SH-SY5Y (cell line): Measurements from ENCODE around the gene MFAP4.

Source experiments
- GATA2 ChIP-seq: IDR thresholded peaks from 2 replicates; pipeline ENCODE4 v1.6.1; 2011; ENCODE audit warnings: mild to moderate bottlenecking, low read depth, low read length
- GATA3 ChIP-seq: IDR thresholded peaks from 2 replicates; pipeline ENCODE4 v1.6.1; 2011; ENCODE audit warnings: low read depth, mild to moderate bottlenecking, low read length, moderate library complexity

DNA sequence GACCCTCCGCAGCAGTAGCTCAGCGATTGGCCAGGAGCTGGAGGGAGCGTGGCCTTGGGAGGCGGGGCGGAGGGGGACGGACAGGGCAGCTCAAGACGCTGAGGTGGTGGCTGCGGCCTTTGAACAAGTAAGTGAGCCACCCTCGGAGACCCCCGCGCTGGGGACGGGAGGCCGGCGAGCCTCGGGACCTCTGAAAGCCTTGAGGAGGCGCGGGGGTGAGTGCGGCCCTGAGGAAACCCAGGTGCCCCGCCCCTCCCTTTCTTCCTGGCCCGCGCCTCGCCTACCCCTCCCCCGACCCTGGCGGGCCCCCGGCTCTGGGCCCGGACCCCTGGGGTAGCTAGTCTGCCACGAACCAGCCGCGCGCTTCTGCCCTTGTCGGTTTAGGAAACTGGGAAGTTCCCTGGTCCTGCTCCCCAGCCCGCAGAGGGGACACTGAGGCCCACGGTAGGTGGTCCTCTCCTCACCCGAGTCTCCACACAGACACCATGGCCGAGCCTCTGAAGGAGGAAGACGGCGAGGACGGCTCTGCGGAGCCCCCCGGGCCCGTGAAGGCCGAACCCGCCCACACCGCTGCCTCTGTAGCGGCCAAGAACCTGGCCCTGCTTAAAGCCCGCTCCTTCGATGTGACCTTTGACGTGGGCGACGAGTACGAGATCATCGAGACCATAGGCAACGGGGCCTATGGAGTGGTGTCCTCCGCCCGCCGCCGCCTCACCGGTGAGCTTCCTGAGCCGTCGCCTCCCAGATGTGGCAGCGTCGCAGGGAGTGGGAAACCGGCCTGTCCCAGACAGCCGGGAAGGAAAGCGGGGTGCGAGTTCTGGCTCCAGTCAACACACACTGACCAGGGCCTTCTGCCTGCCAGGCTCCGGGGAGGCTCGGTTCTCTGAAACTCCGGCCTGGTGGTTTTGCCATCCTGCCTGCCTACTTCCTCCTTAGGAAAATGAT lies 8.3 kb downstream of the MFAP4 start, which contains the start of gene MAPK7:
- TF ChIP-seq GATA2 (no peak), GATA3 (no peak)
